Activated CD4-positive, CD25-positive, alpha-beta regulatory T cell (primary cell): ENCODE results near the gene BANP.
"Not testable (repeated sequence)": the region's sequence is repeated elsewhere in the genome, so short reads cannot be mapped to it uniquely, and the experiment has no call there.

ENCODE experiments used
- DNase-seq, 4 experiments: peaks; one replicate each; lab custom pipeline; 2025; lab: John Stamatoyannopoulos, UW

BANP gene

DNA sequence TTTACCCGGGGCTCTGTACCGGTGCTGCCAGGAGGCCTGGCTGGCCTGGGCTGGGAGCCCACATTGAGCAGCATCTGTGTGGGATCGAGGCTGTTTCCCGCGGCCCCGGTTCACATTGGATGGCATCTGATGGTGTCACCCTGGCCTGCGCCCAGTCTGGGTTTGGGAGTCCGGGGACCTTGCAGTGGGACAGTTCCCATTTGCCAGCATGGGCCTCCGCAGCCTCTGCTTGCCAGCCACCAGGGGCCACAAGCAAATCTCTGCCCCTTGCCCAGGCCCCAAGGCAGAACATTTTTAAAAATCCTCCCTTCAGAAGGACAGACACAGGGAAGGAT lies 64.5 kb downstream of the BANP start:
- DNase-seq, result no peak

DNA sequence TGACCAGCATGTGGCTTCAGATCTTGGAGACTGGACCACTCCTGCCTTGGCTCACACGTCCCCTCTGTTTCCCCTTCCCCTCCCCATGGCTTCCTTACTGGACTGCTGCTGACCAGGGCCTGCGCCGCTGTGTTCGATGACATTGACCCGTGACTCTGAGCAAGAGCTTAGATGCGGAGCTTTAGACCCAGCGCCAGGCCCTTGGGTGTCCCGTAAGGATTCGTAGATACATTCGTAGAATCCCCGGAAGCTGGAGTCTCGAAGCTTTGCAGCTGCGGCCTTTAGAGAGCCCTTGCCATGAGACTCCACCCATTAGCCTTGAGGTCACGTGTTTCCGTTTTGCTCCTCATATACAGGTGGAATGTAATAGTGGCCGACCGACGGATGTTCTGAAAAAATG lies 65.2 kb downstream of the BANP start:
- not testable (repeated sequence) for DNase-seq

DNA sequence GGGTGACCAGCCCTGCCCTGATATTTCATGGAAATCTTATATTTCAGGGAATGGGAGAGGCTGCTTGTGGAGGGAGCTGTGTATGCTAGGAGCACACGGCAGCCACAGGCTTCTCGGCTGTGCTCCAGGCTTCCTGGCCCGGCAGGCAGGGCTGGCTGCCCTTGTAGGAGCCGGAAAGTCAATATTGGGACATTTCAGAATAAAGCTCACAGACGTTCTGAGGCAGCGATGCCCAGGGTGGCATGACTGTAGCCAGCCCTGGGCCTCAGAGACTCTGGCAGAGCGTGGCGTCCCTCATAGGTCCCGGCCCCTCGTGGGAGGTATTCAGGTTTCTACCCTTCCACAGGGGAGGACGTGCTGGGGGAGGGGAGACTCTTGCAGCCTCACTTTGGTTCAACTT lies 65.7 kb downstream of the BANP start:
- DNase-seq, result no peak

DNA sequence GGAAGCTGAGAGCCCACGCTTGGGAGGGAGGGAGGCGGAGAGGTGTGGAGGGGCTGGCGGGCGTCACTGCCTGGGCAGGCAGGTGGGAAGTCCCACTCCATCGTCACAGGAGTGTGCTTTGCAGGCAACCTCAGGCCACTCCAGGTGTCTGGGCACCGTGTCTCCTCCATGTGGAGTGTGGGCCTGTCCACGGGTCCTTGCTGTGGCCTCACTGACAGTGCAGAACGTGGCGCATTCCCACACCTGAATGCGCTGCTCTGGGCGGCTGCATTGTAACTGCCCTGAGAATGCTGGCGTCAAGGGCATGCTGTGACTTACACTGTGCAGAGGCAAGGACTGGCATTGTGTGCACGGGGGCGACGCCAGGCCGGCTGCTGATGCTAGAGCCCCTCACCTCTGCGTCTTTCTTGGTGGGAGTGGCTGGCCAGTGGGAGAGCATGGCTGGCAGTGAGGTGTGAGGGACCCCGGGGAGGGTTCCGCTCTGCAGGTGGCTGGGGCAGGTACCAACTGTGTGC lies 66.4 kb downstream of the BANP start:
- no peak for DNase-seq

DNA sequence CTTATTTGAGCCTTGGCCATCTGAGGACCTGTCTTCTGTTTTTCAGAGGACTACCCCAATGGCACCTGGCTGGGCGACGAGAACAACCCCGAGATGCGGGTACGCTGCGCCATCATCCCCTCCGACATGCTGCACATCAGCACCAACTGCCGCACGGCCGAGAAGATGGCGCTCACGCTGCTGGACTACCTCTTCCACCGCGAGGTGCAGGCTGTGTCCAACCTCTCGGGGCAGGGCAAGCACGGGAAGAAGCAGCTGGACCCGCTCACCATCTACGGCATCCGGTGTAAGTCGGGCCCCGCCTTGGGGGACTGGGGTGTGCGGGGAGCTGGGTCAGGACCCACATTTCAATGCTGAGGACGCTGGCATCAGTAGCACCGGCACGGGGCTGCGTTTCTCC lies 67.1 kb downstream of the BANP start:
- not testable (repeated sequence) for DNase-seq

DNA sequence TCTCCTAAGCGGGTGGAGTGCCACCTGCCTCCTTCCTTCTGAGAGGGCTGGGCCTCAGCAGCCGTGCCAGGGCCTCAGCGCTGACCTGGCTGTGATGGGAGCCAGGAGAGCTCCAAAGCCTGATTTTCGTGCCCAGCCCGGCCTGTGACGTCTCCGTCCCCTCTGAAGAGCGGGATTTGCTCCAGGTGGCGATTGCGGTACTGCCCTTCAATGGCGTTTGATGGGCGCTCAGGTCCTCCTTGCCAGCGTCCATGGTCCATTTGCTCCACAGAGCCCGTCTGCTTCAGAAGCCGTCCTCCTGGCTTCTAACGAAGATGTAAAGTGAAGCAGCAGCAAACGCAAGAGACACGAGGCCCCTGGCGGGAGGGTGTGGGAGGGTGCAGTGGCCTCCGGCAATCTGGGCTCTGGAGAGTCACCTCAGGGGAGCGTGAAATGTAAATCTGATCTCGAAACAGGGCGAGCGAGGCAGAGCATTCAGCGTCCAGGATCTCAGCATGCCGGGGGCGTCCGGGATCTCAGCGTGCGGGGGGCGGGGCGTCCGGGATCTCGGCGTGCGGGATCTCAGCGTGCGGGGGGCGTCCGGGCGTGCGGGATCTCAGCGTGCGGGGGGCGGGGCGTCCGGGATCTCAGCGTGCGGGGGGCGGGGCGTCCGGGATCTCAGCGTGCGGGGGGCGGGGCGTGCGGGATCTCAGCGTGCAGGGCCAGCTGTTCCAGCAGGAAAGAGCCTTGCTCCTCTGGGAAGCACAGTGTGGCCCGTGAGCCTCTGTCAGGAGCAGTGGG lies 68.0 kb downstream of the BANP start:
- not testable (repeated sequence) for DNase-seq

- no peak for DNase-seq
Observed at GRCh38 chr16:88019821-88020515, 68.7 kb downstream of the BANP start.

GRCh38 chr16:88020516-88020885 lies 69.3 kb downstream of the BANP start:
- no peak for DNase-seq

DNA sequence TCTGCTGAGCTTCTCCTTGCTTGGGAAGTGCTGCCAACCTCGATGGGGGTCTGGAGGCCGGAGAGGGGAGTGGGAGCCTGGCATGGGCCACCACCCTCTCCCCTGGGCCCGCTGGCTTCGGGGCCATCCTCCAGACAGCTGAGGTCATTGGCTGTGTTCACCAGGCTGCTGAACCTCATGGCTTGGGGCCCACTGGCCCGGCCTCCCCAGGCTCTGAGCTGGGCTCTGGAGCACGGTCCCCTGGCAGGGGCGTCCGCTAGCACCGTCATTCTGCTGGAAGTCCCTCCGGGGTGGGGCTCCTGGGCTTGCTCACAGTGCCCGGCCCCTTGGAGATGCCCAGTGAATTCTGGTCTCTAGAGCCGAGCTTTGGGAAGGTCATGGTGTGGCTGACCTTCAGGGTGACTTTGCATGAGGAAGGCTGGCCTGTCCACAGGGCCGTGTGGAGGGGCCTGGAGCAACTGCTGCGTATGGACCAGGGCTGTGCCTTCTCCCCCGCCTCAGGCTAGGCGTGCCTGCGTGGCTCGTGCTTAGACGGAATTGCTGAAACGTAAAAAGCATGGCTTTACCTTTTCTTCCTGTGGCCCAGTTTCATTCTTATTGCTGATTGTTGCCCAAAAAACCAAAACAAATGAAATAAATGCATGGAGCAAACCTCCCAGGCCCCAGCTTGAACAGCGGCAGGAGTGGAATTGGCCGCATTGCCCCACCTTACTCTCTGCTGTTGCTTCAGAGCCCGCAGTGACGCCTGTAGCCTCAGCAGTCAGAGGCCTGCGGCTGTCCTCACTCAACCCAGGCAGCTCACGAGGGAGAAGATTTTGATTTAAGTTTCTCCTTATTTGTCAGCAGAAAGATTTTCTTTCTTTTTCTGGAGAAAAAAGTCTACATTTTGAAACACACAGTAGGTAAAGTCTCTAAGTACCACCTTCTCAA lies 70.1 kb downstream of the BANP start:
- not testable (repeated sequence) for DNase-seq

GRCh38 chr16:88022076-88023042 lies 71.1 kb downstream of the BANP start:
- no peak for DNase-seq

DNA sequence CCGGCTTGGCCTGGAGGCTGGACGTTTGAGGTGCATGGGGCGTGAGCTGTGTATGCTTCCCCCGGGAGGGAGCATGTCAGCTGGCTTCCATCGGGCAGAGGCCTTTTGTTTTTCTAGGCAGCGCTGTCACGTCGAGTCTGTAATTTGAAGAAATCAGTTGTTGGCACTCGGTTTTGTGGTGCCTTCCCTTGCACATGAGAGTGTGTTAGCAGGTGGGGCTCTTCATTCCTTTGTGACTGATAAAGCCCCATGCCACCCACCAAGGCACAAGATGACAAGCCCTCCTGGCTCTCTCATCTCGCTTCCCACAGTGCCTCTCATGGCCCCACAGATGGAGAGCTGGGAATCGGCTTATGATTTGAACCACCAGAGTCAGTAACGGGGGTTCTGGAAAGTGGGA lies 72.1 kb downstream of the BANP start:
- DNase-seq, result no peak

- no peak for DNase-seq
Observed at GRCh38 chr16:88023786-88024185, 72.6 kb downstream of the BANP start.

DNA sequence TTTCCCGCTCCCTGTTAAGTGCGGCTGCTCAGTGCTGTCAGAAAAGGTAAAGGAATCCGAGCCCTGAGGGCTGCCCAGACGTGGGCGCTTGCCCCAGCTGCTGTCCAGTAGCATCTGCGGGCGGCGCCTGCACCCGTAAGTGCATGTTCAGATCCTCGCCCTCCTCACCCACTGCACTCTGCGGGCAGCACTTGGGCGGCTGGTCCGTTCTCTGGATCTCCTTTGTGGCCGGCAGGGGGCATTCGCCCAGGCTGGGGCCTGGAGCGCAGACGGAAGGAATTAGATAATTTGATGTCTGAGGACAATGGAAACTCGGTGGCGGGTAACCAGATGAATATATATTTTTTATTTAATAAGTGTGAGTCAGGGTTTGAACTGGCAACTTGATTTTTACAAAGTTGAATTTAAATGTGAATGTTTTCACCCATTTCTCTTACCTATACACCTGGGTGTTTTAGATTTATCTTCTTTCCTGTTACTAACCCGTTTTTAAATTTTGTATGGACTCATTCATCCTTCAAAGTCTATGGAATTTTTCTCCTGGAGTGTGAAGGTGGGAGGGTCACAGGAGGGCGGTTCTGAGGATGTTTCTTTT lies 73.4 kb downstream of the BANP start:
- not testable (repeated sequence) for DNase-seq

DNA sequence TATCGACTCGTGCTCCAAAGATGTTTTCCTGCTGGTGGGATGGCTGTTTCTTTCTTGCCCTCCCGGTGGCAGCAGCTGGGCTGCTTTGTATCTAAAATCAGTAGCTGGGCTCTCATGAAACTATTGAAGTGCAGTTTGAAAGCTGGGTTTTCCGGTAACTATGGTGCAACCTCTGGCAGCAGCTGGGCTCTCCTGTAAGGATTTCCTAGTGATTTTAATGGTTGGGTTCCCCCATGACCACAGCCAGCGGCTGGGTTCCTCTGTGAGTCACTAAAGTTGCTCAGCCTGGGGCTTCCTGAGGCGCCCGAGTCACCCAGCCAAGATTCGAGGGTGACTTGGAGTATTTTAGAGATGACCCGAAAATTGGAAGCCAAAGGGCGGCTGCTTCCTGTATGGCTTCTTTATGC lies 73.9 kb downstream of the BANP start:
- DNase-seq, result not testable (repeated sequence)

DNA sequence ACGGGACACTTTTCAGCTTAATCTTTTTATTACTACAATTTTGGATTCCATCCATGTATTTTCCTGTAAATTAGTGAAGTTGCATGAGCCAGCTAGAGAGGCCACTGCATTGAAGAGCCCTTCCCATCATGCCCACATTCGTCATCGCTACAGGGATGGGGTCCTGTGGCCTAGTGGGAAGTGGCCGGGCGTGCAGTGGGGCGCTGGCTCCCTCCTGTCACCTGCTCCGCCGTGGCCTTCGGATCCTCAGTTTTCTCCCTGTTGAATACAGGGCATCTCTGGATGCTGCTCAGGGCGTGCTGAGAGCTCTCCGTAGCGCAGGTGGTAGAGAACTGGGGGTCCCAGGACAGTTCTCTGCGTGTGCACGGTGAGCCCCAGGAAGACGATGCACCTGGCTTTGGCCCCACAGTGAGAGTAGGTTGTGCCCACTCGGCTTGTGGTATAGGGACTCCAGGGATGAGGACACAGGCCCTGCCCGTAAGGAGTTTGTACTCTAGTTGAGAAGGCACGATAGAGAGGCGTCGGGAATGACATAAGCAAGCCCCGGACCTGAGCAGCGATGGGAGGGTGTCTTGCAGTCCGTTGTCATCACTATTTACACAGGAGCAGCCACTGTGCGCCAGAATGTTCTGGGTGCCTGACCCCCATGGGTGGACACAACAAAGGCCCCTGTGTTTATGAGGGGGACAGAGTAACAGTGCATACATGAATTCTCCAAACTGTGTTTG lies 74.8 kb downstream of the BANP start:
- not testable (repeated sequence) for DNase-seq

DNA sequence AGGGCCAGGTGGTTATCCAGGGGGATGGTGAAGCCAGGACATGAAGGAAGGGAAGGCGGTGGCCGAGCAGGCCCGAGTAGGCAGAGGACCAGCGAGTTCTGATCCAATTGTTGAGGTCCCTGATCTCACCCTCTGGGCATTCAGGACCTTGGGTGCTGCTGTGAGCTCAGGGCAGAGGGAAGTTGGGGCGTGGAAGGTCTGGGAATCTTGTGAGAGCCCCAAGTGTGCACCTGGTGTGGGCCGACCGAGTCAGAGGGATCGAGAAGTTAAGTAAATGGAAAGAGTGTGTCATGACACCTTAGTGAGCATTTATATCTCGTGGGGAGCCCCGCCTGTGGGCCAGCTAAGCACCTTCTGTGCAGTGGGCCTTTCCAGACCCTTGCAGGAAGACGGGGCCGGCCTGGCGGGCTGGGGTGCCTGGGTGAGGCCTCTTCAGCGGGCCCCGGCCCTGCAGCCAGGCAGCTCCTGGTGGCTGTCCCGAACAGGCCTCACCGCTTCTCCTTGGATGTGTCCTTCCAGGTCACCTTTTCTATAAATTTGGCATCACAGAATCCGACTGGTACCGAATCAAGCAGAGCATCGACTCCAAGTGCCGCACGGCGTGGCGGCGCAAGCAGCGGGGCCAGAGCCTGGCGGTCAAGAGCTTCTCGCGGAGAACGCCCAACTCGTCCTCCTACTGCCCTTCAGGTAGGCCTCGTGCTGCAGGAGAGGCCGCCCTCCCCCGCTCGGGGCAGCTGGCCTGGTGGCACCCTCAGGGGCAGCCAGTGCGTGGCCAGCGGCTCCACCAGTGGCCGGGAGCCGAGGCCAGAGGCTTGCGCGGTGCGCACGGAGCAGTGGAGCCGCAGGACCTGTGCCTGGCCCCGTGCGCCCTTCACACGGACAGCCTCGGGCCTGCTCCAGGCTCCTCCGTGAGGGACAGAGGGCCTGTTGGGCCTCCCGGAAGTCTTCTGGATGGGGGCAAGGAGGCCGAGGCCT lies 76.0 kb downstream of the BANP start:
- DNase-seq, result no peak

DNA sequence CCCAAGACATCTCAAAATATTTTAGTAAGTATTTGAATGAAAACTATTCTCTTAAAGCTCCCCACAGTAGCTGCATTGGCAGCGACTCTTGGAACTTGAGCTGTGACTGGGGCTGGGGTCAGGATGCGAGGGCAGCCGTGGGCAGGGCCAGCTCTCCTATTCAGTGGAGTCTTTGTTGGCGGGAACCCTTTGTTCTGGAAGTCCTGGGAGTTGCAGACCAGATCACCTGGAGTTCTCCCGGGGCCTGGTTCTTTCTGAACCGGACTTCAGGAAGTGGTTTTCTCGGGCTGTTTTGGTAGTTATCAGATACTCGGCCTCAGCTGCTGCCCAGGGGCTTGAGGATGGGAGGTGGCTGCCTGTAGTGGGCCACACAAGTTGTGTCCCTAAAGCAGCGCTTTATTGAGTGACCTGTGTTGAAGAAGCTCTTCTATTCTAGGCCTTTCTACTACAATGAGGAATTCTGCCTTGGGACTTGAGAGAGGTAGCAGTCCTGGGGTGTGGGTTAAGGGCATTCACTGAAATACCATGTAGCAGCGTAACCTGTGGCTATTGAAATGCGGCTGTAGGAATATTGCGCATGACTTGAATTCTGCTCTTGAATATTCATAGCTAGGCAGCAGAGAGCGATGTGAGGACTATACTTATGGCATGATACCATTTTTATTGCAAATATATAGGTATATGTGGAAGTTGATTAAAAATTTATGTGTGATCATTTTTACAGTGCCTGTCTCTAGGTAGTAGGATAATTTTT lies 77.1 kb downstream of the BANP start:
- not testable (repeated sequence) for DNase-seq

DNA sequence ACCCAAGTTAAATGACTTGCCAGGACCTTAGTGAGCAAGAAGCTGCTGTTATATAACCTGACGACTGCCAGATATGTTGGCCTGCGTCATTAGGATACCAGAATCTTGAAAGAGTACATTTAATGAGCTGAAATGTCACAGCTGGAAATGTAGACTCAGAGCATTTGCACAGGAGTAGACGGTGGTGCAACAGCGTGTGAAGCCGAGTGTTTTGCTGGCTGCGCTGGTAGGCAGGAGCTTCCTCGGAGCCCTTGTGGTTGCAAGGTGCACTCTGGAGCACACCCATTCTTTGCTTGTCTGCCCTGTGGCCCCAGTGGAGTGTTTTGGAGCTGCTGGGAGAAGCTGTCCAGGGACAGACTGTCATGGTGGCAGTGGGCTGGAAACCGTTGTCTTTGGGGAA lies 79.3 kb downstream of the BANP start:
- no peak for DNase-seq
